ENCODE measurements around the gene SUPT5H.

SUPT5H gene

GRCh38 chr19:39479916-39480315 is 34.5 kb downstream of the SUPT5H start:
- Histone ChIP-seq H3K27me3 (ENCODE audit: insufficient read depth, low read length, poor library complexity) (no peaks in the 10 kb centered on the region), H3K4me3 (ENCODE audit: low read depth in 1 of 2, low read length in 2 of 2) (peak overlapping the region; percentile 42 to 68; a peak in 3 of 4 replicates), H3K36me3 (ENCODE audit: insufficient read depth, low read length) (peaks cover 32% of the 10 kb centered on the region), H3K79me2 (ENCODE audit: insufficient read depth, low read length) (peaks cover 31% of the 10 kb centered on the region), H4K20me1 (ENCODE audit: insufficient read depth, low read length) (no peaks in the 10 kb centered on the region), H3K9me3 (ENCODE audit: insufficient read depth, low read length, severe bottlenecking) (no peaks in the 10 kb centered on the region), H3K27ac (ENCODE audit: low read length) (peak overlapping the region; percentile 91), H3K9ac (ENCODE audit: low read depth, low read length) (peak overlapping the region; percentile 73), H3K4me2 (ENCODE audit: insufficient read depth, low read length) (peak overlapping the region; percentile 71), H2AFZ (ENCODE audit: low read depth, low read length) (peak overlapping the region; percentile 81), H3K4me1 (ENCODE audit: insufficient read depth, low read length) (peaks cover 25% of the 10 kb centered on the region)
- TF ChIP-seq EZH2 (IDR thresholded peaks at IDR 0.05; ENCODE audit: borderline replicate concordance, low read depth, low read length, severe bottlenecking) (no peak), CTCF (IDR thresholded peaks at IDR 0.05; ENCODE audit: borderline replicate concordance, extremely low read depth, low read length, poor library complexity, severe bottlenecking) (no peak)
- DNase-seq (no peak), ATAC-seq (ENCODE audit: insufficient read depth, low read depth) (no peak)

- H3K27ac ChIP-seq (ENCODE audit: low read length), result peak within 1 kb of the TSS; percentile 91
- TF ChIP-seq CTCF (IDR thresholded peaks at IDR 0.05; ENCODE audit: borderline replicate concordance, extremely low read depth, low read length, poor library complexity, severe bottlenecking), result peak; percentile 23
- TF ChIP-seq EZH2 (IDR thresholded peaks at IDR 0.05; ENCODE audit: borderline replicate concordance, low read depth, low read length, severe bottlenecking), result no peak
Measured at GRCh38 chr19:39480337-39481228, 35.2 kb downstream of the SUPT5H start, which contains the start of gene TIMM50. TIMM50 (plus strand) TSS chr19:39480838; CDS start chr19:39480854, 16 bp downstream.

GRCh38 chr19:39481229-39481545 is 35.8 kb downstream of the SUPT5H start:
- TF ChIP-seq CTCF (IDR thresholded peaks at IDR 0.05; ENCODE audit: borderline replicate concordance, extremely low read depth, low read length, poor library complexity, severe bottlenecking), result no peak
- TF ChIP-seq EZH2 (IDR thresholded peaks at IDR 0.05; ENCODE audit: borderline replicate concordance, low read depth, low read length, severe bottlenecking), result no peak
- peaks cover 25% of the 10 kb centered on the region for H3K4me1 ChIP-seq (ENCODE audit: insufficient read depth, low read length)
- no peaks in the 10 kb centered on the region for H4K20me1 ChIP-seq (ENCODE audit: insufficient read depth, low read length)
- H3K9me3 ChIP-seq (ENCODE audit: insufficient read depth, low read length, severe bottlenecking), result no peaks in the 10 kb centered on the region
- H3K4me3 ChIP-seq (ENCODE audit: low read depth in 1 of 2, low read length in 2 of 2), result peak overlapping the region; percentile 42 to 68; a peak in 3 of 4 replicates
- H3K36me3 ChIP-seq (ENCODE audit: insufficient read depth, low read length), result peaks cover 35% of the 10 kb centered on the region
- peak overlapping the region; percentile 71 for H3K4me2 ChIP-seq (ENCODE audit: insufficient read depth, low read length)
- peak overlapping the region; percentile 70 for H2AFZ ChIP-seq (ENCODE audit: low read depth, low read length)
- no peaks in the 10 kb centered on the region for H3K27me3 ChIP-seq (ENCODE audit: insufficient read depth, low read length, poor library complexity)
- peak overlapping the region; percentile 69 for H3K27ac ChIP-seq (ENCODE audit: low read length)
- H3K79me2 ChIP-seq (ENCODE audit: insufficient read depth, low read length), result peaks cover 31% of the 10 kb centered on the region
- DNase-seq (peak; percentile 15), ATAC-seq (ENCODE audit: insufficient read depth, low read depth) (no peak)
- H3K9ac ChIP-seq (ENCODE audit: low read depth, low read length), result peak overlapping the region; percentile 73

More at GRCh38 chr19:39480337-39481228, 35.2 kb downstream of the SUPT5H start, which contains the start of gene TIMM50:
- H3K79me2 ChIP-seq (ENCODE audit: insufficient read depth, low read length), result peaks cover 31% of the 10 kb centered on the region
- no peaks in the 10 kb centered on the region for H3K9me3 ChIP-seq (ENCODE audit: insufficient read depth, low read length, severe bottlenecking)
- DNase-seq (peak; percentile 98), ATAC-seq (ENCODE audit: insufficient read depth, low read depth) (peak; percentile 95)
- peak within 1 kb of the TSS; percentile 73 for H3K9ac ChIP-seq (ENCODE audit: low read depth, low read length)
- H3K4me3 ChIP-seq (ENCODE audit: low read depth in 1 of 2, low read length in 2 of 2), result peak within 1 kb of the TSS; percentile 42 to 68; a peak in 3 of 4 replicates
- H3K4me1 ChIP-seq (ENCODE audit: insufficient read depth, low read length), result peaks cover 25% of the 10 kb centered on the region
- peak within 1 kb of the TSS; percentile 81 for H2AFZ ChIP-seq (ENCODE audit: low read depth, low read length)
- H3K27me3 ChIP-seq (ENCODE audit: insufficient read depth, low read length, poor library complexity), result no peaks in the 10 kb centered on the region
- no peaks in the 10 kb centered on the region for H4K20me1 ChIP-seq (ENCODE audit: insufficient read depth, low read length)
- peaks cover 35% of the 10 kb centered on the region for H3K36me3 ChIP-seq (ENCODE audit: insufficient read depth, low read length)
- peak within 1 kb of the TSS; percentile 71 for H3K4me2 ChIP-seq (ENCODE audit: insufficient read depth, low read length)
